HepG2 (cell line): ENCODE results near the gene CPNE2. TPM values are rescaled to one million over a fixed set of nuclear protein-coding genes. Genes with fewer than 3 reads are reported as not detected.

Source experiments
- AHDC1 ChIP-seq: sonication (generic); formaldehyde crosslinking; IDR thresholded peaks from 2 replicates; pipeline ENCODE4 v1.5.1; 2020; ENCODE audit warnings: mild to moderate bottlenecking, missing genetic modification reagents, borderline replicate concordance
- EP300 ChIP-seq, 3 experiments: sonication (generic) in 1 of 3; formaldehyde crosslinking in 1 of 3; IDR thresholded peaks; 2 replicates each; pipeline versions ENCODE4 v1.5.1 to v1.6.1; 2011 to 2020; ENCODE audit warnings: low read depth in 2 of 3, low read length in 2 of 3, borderline replicate concordance in 1 of 3, improper control_type of control experiment in 1 of 3, mild to moderate bottlenecking in 1 of 3, missing genetic modification reagents in 1 of 3, moderate library complexity in 1 of 3
- FOXA1 ChIP-seq, 2 experiments: fragments of 450-650 bp in 1 of 2; sonication (generic) in 1 of 2; formaldehyde crosslinking in 1 of 2; IDR thresholded peaks; 2 replicates each; pipeline versions ENCODE4 v1.4.0 to v1.6.1; 2016 to 2020; ENCODE audit warnings: missing genetic modification reagents in 1 of 2
- JARID2 ChIP-seq: sonication (generic); formaldehyde crosslinking; IDR thresholded peaks from 2 replicates; pipeline ENCODE4 v1.8.1; 2023; ENCODE audit warnings: missing genetic modification reagents, inconsistent platforms; ENCODE audit not compliant: insufficient replicate concordance
- JUND ChIP-seq: sonication (generic); formaldehyde crosslinking; IDR thresholded peaks from 2 replicates; pipeline ENCODE4 v1.8.0; 2022; ENCODE audit warnings: mild to moderate bottlenecking, missing genetic modification reagents
- MYPOP ChIP-seq: sonication (generic); formaldehyde crosslinking; IDR thresholded peaks from 2 replicates; pipeline ENCODE4 v1.8.1; 2023; ENCODE audit warnings: mild to moderate bottlenecking, moderate library complexity, missing genetic modification reagents
- NCOA2 ChIP-seq: sonication (generic); formaldehyde crosslinking; IDR thresholded peaks from 2 replicates; pipeline ENCODE4 v1.8.0; 2022; ENCODE audit warnings: inconsistent platforms
- NR2F6 ChIP-seq, 2 experiments: IDR thresholded peaks; 2 replicates each; pipeline ENCODE4 v1.6.1; 2016; ENCODE audit warnings: antibody characterized with exemption in 1 of 2, mild to moderate bottlenecking in 1 of 2
- TCF7L2 ChIP-seq: IDR thresholded peaks from 2 replicates; pipeline ENCODE4 v1.6.1; 2011; ENCODE audit warnings: mild to moderate bottlenecking, low read depth, low read length, moderate library complexity
- TEAD3 ChIP-seq: optimal IDR thresholded peaks from 2 replicates; pipeline ENCODE3; 2016; ENCODE audit warnings: borderline replicate concordance
- THAP8 ChIP-seq: sonication (generic); formaldehyde crosslinking; IDR thresholded peaks from 2 replicates; pipeline ENCODE4 v1.5.1; 2020; ENCODE audit warnings: missing genetic modification reagents, mild to moderate bottlenecking, borderline replicate concordance
- ZBTB49 ChIP-seq: sonication (generic); formaldehyde crosslinking; IDR thresholded peaks from 2 replicates; pipeline ENCODE4 v1.4.0; 2020; ENCODE audit warnings: missing genetic modification reagents, borderline replicate concordance
- ZFP1 ChIP-seq: IDR thresholded peaks from 2 replicates; pipeline ENCODE4 v1.6.1; 2016
- ZNF281 ChIP-seq: sonication (generic); formaldehyde crosslinking; IDR thresholded peaks from 2 replicates; pipeline ENCODE4 v1.4.0; 2020; ENCODE audit warnings: missing genetic modification reagents, borderline replicate concordance
- ZNF282 ChIP-seq: fragments of 450-650 bp; IDR thresholded peaks from 2 replicates; pipeline ENCODE4 v1.6.1; 2018; ENCODE audit not compliant: partially characterized antibody
- ZNF382 ChIP-seq: sonication (generic); formaldehyde crosslinking; IDR thresholded peaks from 2 replicates; pipeline ENCODE4 v1.5.0; 2020; ENCODE audit warnings: missing genetic modification reagents, mild to moderate bottlenecking, borderline replicate concordance
- polyA plus RNA-seq, 8 experiments: library from polyadenylated mRNA; depleted of rRNA in 3 of 8; stranded (reverse) in 7 of 8; unstranded in 1 of 8; fragments of >200 nt; fragmentation: Illumina TruSeq in 4 of 8; extraction: Trizol in 4 of 8; gene quantifications; 2 replicates each; pipeline versions ENCODE4 v1.2.1 to v1.2.3, GENCODE V29; 2011 to 2016; ENCODE audit warnings: low read depth in 4 of 8, missing spikeins in 1 of 8, mixed read lengths in 1 of 8; ENCODE audit not compliant: insufficient read depth in 1 of 8
- total RNA-seq, 5 experiments: library from RNA; depleted of rRNA; stranded (reverse); fragments of >200 nt; fragmentation: Illumina TruSeq; extraction: Trizol; gene quantifications; 2 replicates each; pipeline ENCODE4 v1.2.3, GENCODE V29; 2016; ENCODE audit warnings: low read depth in 1 of 5

Gene CPNE2
- total and polyA plus RNA-seq, 2 of the 13 experiments (the other 11 are each of a cell fraction or from before 2014, with no cell fraction given): 10.6 to 23.3 TPM

- TF ChIP-seq ZNF281 (CRISPR knock-in tag) (peak; percentile 10; the same call in 1 of the 2 replicates), AHDC1 (CRISPR knock-in tag) (peak; percentile 93; the same call in 1 of the 2 replicates), ZFP1 (CRISPR knock-in tag) (peak; percentile 76; the same call in 1 of the 2 replicates), ZBTB49 (CRISPR knock-in tag) (no peak), NR2F6 (IDR thresholded peaks at IDR 0.05) (no peak; the same call in 1 of the 2 replicates), NR2F6 (CRISPR knock-in tag; IDR thresholded peaks at IDR 0.05) (peak; percentile 47; the same call in 1 of the 2 replicates), ZNF282 (no peak), TEAD3 (CRISPR knock-in tag) (peak; percentile 96), MYPOP (0 out of 2 replicates have a peak, but pooled peaks have one; percentile 12), JARID2 (no peak), EP300 (IDR thresholded peaks at IDR 0.05; ENCODE audit: low read depth in 2 of 2, low read length in 2 of 2) (peak in 1 of 2 experiments; percentile 83; a peak in 2 of 4 replicates), EP300 (CRISPR knock-in tag; IDR thresholded peaks at IDR 0.05; ENCODE audit: borderline replicate concordance) (peak; percentile 64; the same call in 1 of the 2 replicates), JUND (CRISPR knock-in tag) (peak; percentile 96), FOXA1 (IDR thresholded peaks at IDR 0.05) (no peak), FOXA1 (CRISPR knock-in tag; IDR thresholded peaks at IDR 0.05) (peak; percentile 78), TCF7L2 (no peak), NCOA2 (CRISPR knock-in tag) (peak; percentile 78), ZNF382 (no peak), THAP8 (no peak)
These were observed 102.1 kb downstream of the CPNE2 start (continued) for GRCh38 chr16:57194512-57194911.
